DMS79 (cell line): ENCODE measurements around the gene LCORL.
"Not testable (repeated sequence)": the region's sequence is repeated elsewhere in the genome, so short reads cannot be mapped to it uniquely, and the experiment has no call there.

Experiments
- DNase-seq: peaks from one replicate; lab custom pipeline; 2025; lab: John Stamatoyannopoulos, UW

Gene LCORL

GRCh38 chr4:18020145-18020670, 1.3 kb downstream of the LCORL start:
- DNase-seq = no peak

- DNase-seq = no peak
Measured at GRCh38 chr4:18014269-18014668, 7.3 kb downstream of the LCORL start.

- no peak for DNase-seq
Measured at GRCh38 chr4:18012807-18013462, 8.6 kb downstream of the LCORL start.

GRCh38 chr4:18012134-18012806, 9.3 kb downstream of the LCORL start:
- DNase-seq = no peak

GRCh38 chr4:18007625-18008024, 13.9 kb downstream of the LCORL start:
- no peak for DNase-seq

- DNase-seq = not testable (repeated sequence)
Measured at GRCh38 chr4:18006432-18006831, 15.1 kb downstream of the LCORL start.

- no peak for DNase-seq
Measured at GRCh38 chr4:17997129-17997528, 24.4 kb downstream of the LCORL start.

- DNase-seq = no peak
Measured at GRCh38 chr4:17995165-17995564, 26.4 kb downstream of the LCORL start.

GRCh38 chr4:17985832-17986231, 35.7 kb downstream of the LCORL start:
- DNase-seq = no peak

GRCh38 chr4:17981063-17981462, 40.5 kb downstream of the LCORL start:
- DNase-seq = no peak

GRCh38 chr4:17968721-17969120, 52.8 kb downstream of the LCORL start:
- no peak for DNase-seq

- no peak for DNase-seq
Measured at GRCh38 chr4:17967078-17967477, 54.5 kb downstream of the LCORL start.

- DNase-seq = no peak
Measured at GRCh38 chr4:17966312-17966711, 55.2 kb downstream of the LCORL start.

GRCh38 chr4:17964576-17964975, 57.0 kb downstream of the LCORL start:
- no peak for DNase-seq

GRCh38 chr4:17962171-17962570, 59.4 kb downstream of the LCORL start:
- no peak for DNase-seq

GRCh38 chr4:17961249-17961648, 60.3 kb downstream of the LCORL start:
- DNase-seq = no peak

- no peak for DNase-seq
Measured at GRCh38 chr4:17958181-17958580, 63.4 kb downstream of the LCORL start.

- no peak for DNase-seq
Measured at GRCh38 chr4:17957688-17958087, 63.9 kb downstream of the LCORL start.

GRCh38 chr4:17956245-17956644, 65.3 kb downstream of the LCORL start:
- no peak for DNase-seq

- no peak for DNase-seq
Measured at GRCh38 chr4:17945303-17945702, 76.3 kb downstream of the LCORL start.

- no peak for DNase-seq
Measured at GRCh38 chr4:17941731-17942130, 79.8 kb downstream of the LCORL start.

- DNase-seq = no peak
Measured at GRCh38 chr4:17939054-17939453, 82.5 kb downstream of the LCORL start.

- no peak for DNase-seq
Measured at GRCh38 chr4:17934286-17934685, 87.3 kb downstream of the LCORL start.

- no peak for DNase-seq
Measured at GRCh38 chr4:17933126-17933525, 88.4 kb downstream of the LCORL start.
